ENCODE measurements around the gene GAPDHS. TPM values are rescaled to one million over a fixed set of nuclear protein-coding genes. Genes with fewer than 3 reads are reported as not detected.

Gene GAPDHS
- total and polyA plus RNA-seq, 2 of the 4 experiments (the other 2 are of a cell fraction) = not detected

DNA sequence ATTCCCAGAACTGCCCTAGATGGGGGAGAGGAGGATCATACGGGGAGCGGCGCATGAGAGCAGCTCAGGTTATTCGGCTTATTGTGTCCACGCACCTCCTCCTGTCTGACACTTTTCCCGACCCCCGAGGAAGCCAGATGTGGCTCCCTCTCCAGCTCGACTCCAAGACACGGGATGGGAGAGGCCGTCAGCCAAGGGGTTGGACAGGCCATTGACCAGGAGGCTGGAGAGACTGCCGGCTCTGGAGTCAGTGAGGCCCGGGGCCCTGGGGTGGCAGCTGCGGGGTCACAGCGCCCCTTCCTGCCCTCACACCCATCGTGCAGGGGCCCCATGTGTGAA is 22.7 kb upstream of the GAPDHS start (continued):
- TF ChIP-seq, protein P1, sequence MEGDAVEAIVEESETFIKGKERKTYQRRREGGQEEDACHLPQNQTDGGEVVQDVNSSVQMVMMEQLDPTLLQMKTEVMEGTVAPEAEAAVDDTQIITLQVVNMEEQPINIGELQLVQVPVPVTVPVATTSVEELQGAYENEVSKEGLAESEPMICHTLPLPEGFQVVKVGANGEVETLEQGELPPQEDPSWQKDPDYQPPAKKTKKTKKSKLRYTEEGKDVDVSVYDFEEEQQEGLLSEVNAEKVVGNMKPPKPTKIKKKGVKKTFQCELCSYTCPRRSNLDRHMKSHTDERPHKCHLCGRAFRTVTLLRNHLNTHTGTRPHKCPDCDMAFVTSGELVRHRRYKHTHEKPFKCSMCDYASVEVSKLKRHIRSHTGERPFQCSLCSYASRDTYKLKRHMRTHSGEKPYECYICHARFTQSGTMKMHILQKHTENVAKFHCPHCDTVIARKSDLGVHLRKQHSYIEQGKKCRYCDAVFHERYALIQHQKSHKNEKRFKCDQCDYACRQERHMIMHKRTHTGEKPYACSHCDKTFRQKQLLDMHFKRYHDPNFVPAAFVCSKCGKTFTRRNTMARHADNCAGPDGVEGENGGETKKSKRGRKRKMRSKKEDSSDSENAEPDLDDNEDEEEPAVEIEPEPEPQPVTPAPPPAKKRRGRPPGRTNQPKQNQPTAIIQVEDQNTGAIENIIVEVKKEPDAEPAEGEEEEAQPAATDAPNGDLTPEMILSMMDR (conservative IDR thresholded peaks at IDR 0.05; ENCODE audit: low read depth, low read length) = no peak
- TF ChIP-seq RFX5 (IDR thresholded peaks at IDR 0.05; ENCODE audit: low read depth, low read length) = no peak
- TF ChIP-seq SMC3 (IDR thresholded peaks at IDR 0.05; ENCODE audit: low read depth, low read length) = no peak
- TF ChIP-seq POLR2A (IDR thresholded peaks at IDR 0.05; ENCODE audit: low read depth, low read length) = no peak

DNA sequence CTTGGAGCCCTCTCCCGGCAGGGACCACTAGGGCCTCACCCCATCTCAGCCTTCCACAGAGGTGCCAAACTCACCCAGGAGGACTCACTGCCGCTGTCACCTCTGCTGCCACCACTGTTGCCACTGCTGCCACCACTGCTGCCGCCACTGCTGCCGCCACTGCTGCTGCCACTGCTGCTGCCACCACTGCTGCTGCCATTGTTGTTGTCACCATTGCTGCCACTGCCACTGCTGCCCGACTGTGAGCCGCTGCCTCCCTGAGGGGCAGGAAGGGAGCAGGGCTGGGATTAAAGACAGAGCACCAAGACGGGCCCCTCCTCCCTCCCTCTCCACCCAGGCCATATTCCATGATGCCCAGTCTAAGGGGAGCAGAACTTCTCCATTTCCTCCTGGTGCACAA is 21.9 kb upstream of the GAPDHS start:
- CTCF ChIA-PET = no interaction called here
- in situ Hi-C loops (cut with MboI; ENCODE audit: low sequenced_read_pairs) = no loop called here
- TF ChIP-seq SMC3 (IDR thresholded peaks at IDR 0.05; ENCODE audit: low read depth, low read length) = no peak
- no peak for TF ChIP-seq NFE2L2 (IDR thresholded peaks at IDR 0.05; ENCODE audit: low read depth, low read length)
- TF ChIP-seq FOS (IDR thresholded peaks at IDR 0.05; ENCODE audit: low read depth, low read length) = no peak
- no peak for TF ChIP-seq POLR2A (IDR thresholded peaks at IDR 0.05; ENCODE audit: low read depth, low read length)
- no peak for TF ChIP-seq CHD1 (IDR thresholded peaks at IDR 0.05; ENCODE audit: low read depth, low read length)
- no peak for TF ChIP-seq CEBPB (IDR thresholded peaks at IDR 0.05; ENCODE audit: low read depth, low read length)
- TF ChIP-seq, protein P1 (conservative IDR thresholded peaks at IDR 0.05; ENCODE audit: low read depth, low read length) = no peak
- TF ChIP-seq BHLHE40 (IDR thresholded peaks at IDR 0.05; ENCODE audit: low read depth, low read length) = no peak
- no peak for TF ChIP-seq MAFK (IDR thresholded peaks at IDR 0.05; ENCODE audit: low read depth, low read length)
- no peak for TF ChIP-seq RCOR1 (IDR thresholded peaks at IDR 0.05; ENCODE audit: insufficient replicate concordance, low read length)
- TF ChIP-seq MAZ (IDR thresholded peaks at IDR 0.05; ENCODE audit: borderline replicate concordance, low read depth, low read length) = no peak
- TF ChIP-seq RFX5 (IDR thresholded peaks at IDR 0.05; ENCODE audit: low read depth, low read length) = no peak
- TF ChIP-seq, protein P2, sequence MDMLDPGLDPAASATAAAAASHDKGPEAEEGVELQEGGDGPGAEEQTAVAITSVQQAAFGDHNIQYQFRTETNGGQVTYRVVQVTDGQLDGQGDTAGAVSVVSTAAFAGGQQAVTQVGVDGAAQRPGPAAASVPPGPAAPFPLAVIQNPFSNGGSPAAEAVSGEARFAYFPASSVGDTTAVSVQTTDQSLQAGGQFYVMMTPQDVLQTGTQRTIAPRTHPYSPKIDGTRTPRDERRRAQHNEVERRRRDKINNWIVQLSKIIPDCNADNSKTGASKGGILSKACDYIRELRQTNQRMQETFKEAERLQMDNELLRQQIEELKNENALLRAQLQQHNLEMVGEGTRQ (IDR thresholded peaks at IDR 0.05; ENCODE audit: low read depth, low read length) = no peak

More for the DNA sequence above, 21.9 kb upstream of the GAPDHS start:
- Histone ChIP-seq H3K36me3 (ENCODE audit: control insufficient read depth, insufficient read depth, low read length) (no peaks in the 10 kb centered on the region), H3K4ac (ENCODE audit: low read depth, low read length) (no peak overlapping the region), H4K8ac (ENCODE audit: low read depth in 2 of 2, low read length in 2 of 2) (no peak overlapping the region), H3K9me1 (ENCODE audit: insufficient read depth, low read length) (no peaks in the 10 kb centered on the region; the same call in 1 of the 2 replicates), H3K56ac (ENCODE audit: extremely low read depth, insufficient read depth, low read length) (no peak overlapping the region), H2BK20ac (ENCODE audit: low read depth, low read length) (no peak overlapping the region), H3K27ac (ENCODE audit: insufficient read depth, low read length) (no peak overlapping the region), H3K18ac (ENCODE audit: low read depth, low read length) (no peak overlapping the region), H3K4me2 (ENCODE audit: low read depth, low read length) (no peak overlapping the region), H3K9me3 (ENCODE audit: control insufficient read depth, insufficient read depth, low read length) (no peaks in the 10 kb centered on the region), H2BK5ac (ENCODE audit: low read depth, low read length, poor library complexity, severe bottlenecking) (no peak overlapping the region), H2BK15ac (ENCODE audit: low read depth, low read length) (no peak overlapping the region), H3K23ac (ENCODE audit: low read depth, low read length) (no peak overlapping the region), H3K79me1 (ENCODE audit: low read depth in 1 of 2, low read length in 2 of 2) (no peaks in the 10 kb centered on the region), H2AK5ac (ENCODE audit: low read depth, low read length) (no peak overlapping the region), H2AK9ac (replicated peaks; ENCODE audit: low read depth, low read length, poor library complexity) (no peak overlapping the region), H4K91ac (ENCODE audit: insufficient read depth, low read depth, low read length) (no peak overlapping the region), H3K9ac (ENCODE audit: low read depth, low read length) (no peak overlapping the region), H2AFZ (replicated peaks; ENCODE audit: low read length, poor library complexity) (no peak overlapping the region), H3K4me1 (ENCODE audit: control insufficient read depth, insufficient read depth, low read length) (peaks cover 5% of the 10 kb centered on the region; the same call in 1 of the 2 replicates), H4K5ac (ENCODE audit: low read depth, low read length) (no peak overlapping the region), H4K20me1 (ENCODE audit: insufficient read depth, low read length) (no peaks in the 10 kb centered on the region), H2BK120ac (ENCODE audit: low read depth, low read length) (no peak overlapping the region), H3K14ac (replicated peaks; ENCODE audit: low read depth, low read length) (no peak overlapping the region), H3K27me3 (ENCODE audit: control insufficient read depth, insufficient read depth, low read length) (peaks cover 59% of the 10 kb centered on the region), H3K4me3 (ENCODE audit: insufficient read depth, low read depth, low read length) (no peak overlapping the region)
- BruUV-seq (replicated peaks) = no TSS peak
- intact Hi-C loops (cut with micrococcal nuclease) (loop anchor here (2.0 kb wide), 1 partner anchor 33 kb away; the partner anchor contains the start of gene TMEM147), dilution Hi-C loops (cut with HindIII; ENCODE audit: low sequenced_read_pairs, unreplicated experiment) (no loop called here)
- ATAC-seq (ENCODE audit: low read depth) = no peak
- DNase-seq = no peak
- WGBS, 2 experiments (ENCODE audit: extremely low coverage in 2 of 2, insufficient read length in 1 of 2) = 80% methylated on average over 1 of the region's 7 CpGs; no CpG with 5 or more reads in 1 of the 2 experiments
- POLR2A ChIA-PET (ENCODE audit: unreplicated experiment) = no interaction called here
